Psoas muscle (tissue), 8 donors: ENCODE measurements around the gene CCDC187. TPM values are rescaled to one million over a fixed set of nuclear protein-coding genes. Genes with fewer than 3 reads are reported as not detected.
A peak's percentile ranks its signal among the peaks of the same experiment; 100 is the strongest.

Experiments
- ATAC-seq, 4 donors: fragments of 200-7000 bp; cut with Tn5 transposase; one replicate each; pipeline ENCODE4 v1.9.1; 2020; ENCODE audit warnings: moderate library complexity in 3 of 4, mild to moderate bottlenecking in 2 of 4
- DNase-seq, 2 donors: peaks; one replicate each; pipeline ENCODE4 v3.0.0-alpha.2; 2020
- H3K27ac ChIP-seq: fragments of 200-600 bp; one replicate; pipeline ENCODE4 v1.8.0; 2022
- H3K27me3 ChIP-seq, 3 donors: fragments of 200-600 bp in 1 of 3; one replicate each; pipeline versions ENCODE4 v1.6.1 to v1.8.0; 2013 to 2022; ENCODE audit warnings: low read length in 2 of 3, mild to moderate bottlenecking in 2 of 3, moderate library complexity in 1 of 3; ENCODE audit not compliant: insufficient read depth in 3 of 3
- H3K36me3 ChIP-seq, 2 donors: fragments of 200-600 bp in 1 of 2; one replicate each; pipeline versions ENCODE4 v1.6.1 to v1.8.0; 2013 to 2022; ENCODE audit warnings: low read depth in 1 of 2, mild to moderate bottlenecking in 1 of 2, moderate library complexity in 1 of 2; ENCODE audit not compliant: insufficient read depth in 1 of 2
- H3K4me1 ChIP-seq: fragments of 200-600 bp; one replicate; pipeline ENCODE4 v1.8.0; 2022
- H3K4me3 ChIP-seq: fragments of 200-600 bp; one replicate; pipeline ENCODE4 v1.8.0; 2022; ENCODE audit warnings: mild to moderate bottlenecking
- H3K9me3 ChIP-seq: fragments of 200-600 bp; one replicate; pipeline ENCODE4 v1.8.0; 2022
- CTCF ChIP-seq: fragments of 200-600 bp; IDR thresholded peaks from one replicate; pipeline ENCODE4 v1.8.0; 2022; ENCODE audit warnings: antibody characterized with exemption
- WGBS, 3 donors: extraction: QIAGEN DNeasy Blood & Tissue Kit; methylation state at CpG; one replicate each; pipeline versions ENCODE4 v1.1.6 to v1.1.7; 2013; 5-methylcytosine and 5-hydroxymethylcytosine counted together
- intact Hi-C, 2 donors: fragments of 100-400 bp; cut with DNase I; formaldehyde crosslinking; loops; one replicate each; pipeline versions ENCODE4 v1.11.0 to v1.14.2; 2022
- polyA plus RNA-seq, 3 donors: library from polyadenylated mRNA; stranded (reverse); fragments of 200-250 nt; gene quantifications; one replicate each; pipeline ENCODE4 v1.2.3, GENCODE V29; 2013
- total RNA-seq, 4 donors: library from RNA; stranded (reverse); fragmentation: NEBNext Ultra II Directional in 2 of 4; extraction: Animal tissue kit (Norgen Biotek cat#: 25700) in 2 of 4; gene quantifications; one replicate each; pipeline versions ENCODE4 v1.2.1 to v1.2.4, GENCODE V29; 2021 to 2023
- donor health status: healthy with polysubstance abuse.
- donor health status: DM: no; HTN: no; CAD: no; lungs with moderate emphysema.
- donor health status: Bipolar disorder and iron deficiency.
- donor health status: healthy.
- donor health status: DM: yes; HTN: yes; CAD: no.
- donor health status: DM: no; HTN: no; CAD: no.
- donor health status: DM: no; HTN: no; CAD: no.
- donor health status: DM: yes; HTN: yes; CAD: no.

CCDC187 gene
- total and polyA plus RNA-seq, 7 donors = not detected

- Histone ChIP-seq H3K27ac (no peak overlapping the region), H3K36me3 (no peaks in the 10 kb centered on the region), H3K9me3 (no peaks in the 10 kb centered on the region), H3K27me3 (peaks cover 0 to 78% (median 12%) of the 10 kb centered on the region in 3 donors), H3K4me3 (no peak overlapping the region), H3K4me1 (no peaks in the 10 kb centered on the region)
- intact Hi-C loops = no loop called here
- WGBS, 3 donors = 34 to 53% (median 42%) methylated on average over 10 of the region's 10 CpGs
- DNase-seq = no peak
- no peak for TF ChIP-seq CTCF
- ATAC-seq = no peak
Observed at GRCh38 chr9:136346157-136346481, 42.2 kb upstream of the CCDC187 start.

GRCh38 chr9:136345281-136346156 is 41.6 kb upstream of the CCDC187 start:
- no peak overlapping the region for H3K27ac ChIP-seq
- intact Hi-C loops = no loop called here
- peak; percentile 73 to 75 for DNase-seq
- peaks cover 0 to 75% (median 12%) of the 10 kb centered on the region in 3 donors for H3K27me3 ChIP-seq
- TF ChIP-seq CTCF = peak; percentile 30
- ATAC-seq = peak; percentile 49 to 76 (median 67)
- no peaks in the 10 kb centered on the region for H3K4me1 ChIP-seq
- H3K4me3 ChIP-seq = no peak overlapping the region
- H3K36me3 ChIP-seq = no peaks in the 10 kb centered on the region
- 22 to 26% (median 23%) methylated on average over 34 to 43 of the region's 43 CpGs for WGBS, 3 donors
- no peaks in the 10 kb centered on the region for H3K9me3 ChIP-seq

- 44 to 57% (median 48%) methylated on average over 21 of the region's 21 CpGs for WGBS, 3 donors
- intact Hi-C loops = no loop called here
- DNase-seq (no peak), ATAC-seq (no peak)
- no peak overlapping the region for H3K4me3 ChIP-seq
- no peak overlapping the region for H3K27ac ChIP-seq
- H3K9me3 ChIP-seq = no peaks in the 10 kb centered on the region
- peaks cover 0 to 69% (median 12%) of the 10 kb centered on the region in 3 donors for H3K27me3 ChIP-seq
- no peak for TF ChIP-seq CTCF
- no peaks in the 10 kb centered on the region for H3K4me1 ChIP-seq
- no peaks in the 10 kb centered on the region for H3K36me3 ChIP-seq
Observed at GRCh38 chr9:136344544-136345280, 40.8 kb upstream of the CCDC187 start.

- no peak overlapping the region for H3K4me3 ChIP-seq
- intact Hi-C loops = no loop called here
- H3K27me3 ChIP-seq = peaks cover 0 to 61% (median 12%) of the 10 kb centered on the region in 3 donors
- H3K36me3 ChIP-seq = no peaks in the 10 kb centered on the region
- no peaks in the 10 kb centered on the region for H3K9me3 ChIP-seq
- no peak for ATAC-seq
- H3K4me1 ChIP-seq = no peaks in the 10 kb centered on the region
- H3K27ac ChIP-seq = no peak overlapping the region
- 94 to 96% (median 94%) methylated on average over 24 of the region's 24 CpGs for WGBS, 3 donors
- TF ChIP-seq CTCF = no peak
- no peak for DNase-seq
Observed at GRCh38 chr9:136343884-136344269, 40.0 kb upstream of the CCDC187 start.
